DOHH2 (cell line): ENCODE data around the gene LRFN4.
"Not testable (repeated sequence)": the region's sequence is repeated elsewhere in the genome, so short reads cannot be mapped to it uniquely, and the experiment has no call there.

Source experiments
- H3F3A ChIP-seq: fragments of 200-600 bp; sonication (generic), shearing (Covaris generic); 2 replicates; pipeline ENCODE4 v1.6.0; 2016; ENCODE audit warnings: antibody characterized with exemption, mild to moderate bottlenecking; ENCODE audit not compliant: control insufficient read depth, insufficient read depth
- H3K27ac ChIP-seq: fragments of 200-600 bp; sonication (generic); 2 replicates; pipeline ENCODE4 v1.5.1; 2014; ENCODE audit warnings: low read depth, mild to moderate bottlenecking, low read length, moderate library complexity
- H3K27me3 ChIP-seq: fragments of 200-600 bp; sonication (generic); 2 replicates; pipeline ENCODE4 v1.6.1; 2014; ENCODE audit warnings: mild to moderate bottlenecking, low read length, mixed read lengths; ENCODE audit not compliant: control insufficient read depth
- H3K36me3 ChIP-seq: fragments of 200-600 bp; sonication (generic); 2 replicates; pipeline ENCODE4 v1.6.1; 2014; ENCODE audit warnings: mild to moderate bottlenecking, low read length, moderate library complexity, mixed read lengths; ENCODE audit not compliant: control insufficient read depth
- H3K4me1 ChIP-seq: fragments of 200-600 bp; sonication (generic); 2 replicates; pipeline ENCODE4 v1.6.1; 2014; ENCODE audit warnings: mild to moderate bottlenecking, low read length, mixed read lengths; ENCODE audit not compliant: control insufficient read depth
- H3K4me2 ChIP-seq: fragments of 200-600 bp; sonication (generic); 2 replicates; pipeline ENCODE4 v1.6.0; 2014; ENCODE audit warnings: mild to moderate bottlenecking, low read length, moderate library complexity
- H3K4me3 ChIP-seq: fragments of 200-600 bp; sonication (generic); 2 replicates; pipeline ENCODE4 v1.5.1; 2014; ENCODE audit warnings: mild to moderate bottlenecking, low read length, mixed read lengths
- H3K79me2 ChIP-seq: fragments of 200-600 bp; sonication (generic); 2 replicates; pipeline ENCODE4 v1.6.1; 2014; ENCODE audit warnings: mild to moderate bottlenecking, low read length, mixed read lengths; ENCODE audit not compliant: control insufficient read depth
- H3K9me2 ChIP-seq: fragments of 200-600 bp; sonication (generic); replicated peaks from 2 replicates; pipeline ENCODE4 v1.6.1; 2014; ENCODE audit warnings: mild to moderate bottlenecking, low read length, mixed read lengths; ENCODE audit not compliant: control insufficient read depth
- H3K9me3 ChIP-seq: fragments of 200-600 bp; sonication (generic); 2 replicates; pipeline ENCODE4 v1.6.1; 2014; ENCODE audit warnings: antibody characterized with exemption, low read length, mixed read lengths; ENCODE audit not compliant: control insufficient read depth, insufficient read depth
- H4K20me1 ChIP-seq: fragments of 200-600 bp; sonication (generic); 2 replicates; pipeline ENCODE4 v1.6.0; 2014; ENCODE audit warnings: low read depth, mild to moderate bottlenecking, antibody characterized with exemption, low read length, moderate library complexity; ENCODE audit not compliant: control insufficient read depth, insufficient read depth
- EZH2phosphoT487 ChIP-seq: fragments of 200-600 bp; sonication (generic); IDR thresholded peaks from 2 replicates; pipeline ENCODE4 v1.6.1; 2017; ENCODE audit warnings: borderline replicate concordance, mild to moderate bottlenecking, antibody characterized with exemption, low read length, moderate library complexity, mixed read lengths
- TF ChIP-seq, protein P1 (sequence below): fragments of 200-600 bp; sonication (generic); IDR thresholded peaks from one replicate; pipeline ENCODE4 v1.5.1; 2014; ENCODE audit warnings: antibody characterized with exemption, mild to moderate bottlenecking, low read depth, low read length; ENCODE audit not compliant: poor library complexity, severe bottlenecking

LRFN4 gene

DNA sequence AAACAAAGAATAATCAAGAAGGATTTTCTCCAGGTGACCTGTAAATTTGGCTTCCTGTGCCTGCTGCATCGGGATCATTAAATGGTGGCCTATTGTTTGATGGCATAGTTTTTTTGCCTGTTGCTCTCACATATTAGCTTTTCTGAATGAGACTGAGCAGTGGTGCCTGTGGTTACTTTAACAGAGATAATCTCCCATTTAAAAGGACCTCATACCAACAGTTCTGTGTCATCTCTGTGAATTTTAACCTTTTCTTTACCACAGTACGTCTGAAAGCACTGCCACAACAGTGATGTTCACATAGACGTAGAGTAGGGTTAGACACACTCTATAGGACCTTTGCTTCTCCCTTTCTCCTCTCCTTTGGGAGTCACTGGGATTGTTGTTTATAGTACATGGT lies 36.5 kb upstream of the LRFN4 start:
- Histone ChIP-seq H3K79me2 (no peaks in the 10 kb centered on the region), H3F3A (no peaks in the 10 kb centered on the region), H3K27ac (no peak overlapping the region), H3K9me3 (no peaks in the 10 kb centered on the region), H3K4me2 (no peak overlapping the region), H3K9me2 (no peaks in the 10 kb centered on the region), H3K27me3 (no peaks in the 10 kb centered on the region), H3K36me3 (no peaks in the 10 kb centered on the region), H4K20me1 (no peaks in the 10 kb centered on the region), H3K4me3 (no peak overlapping the region), H3K4me1 (peaks cover 7% of the 10 kb centered on the region)
- no peak for TF ChIP-seq EZH2phosphoT487
- TF ChIP-seq, protein P1, sequence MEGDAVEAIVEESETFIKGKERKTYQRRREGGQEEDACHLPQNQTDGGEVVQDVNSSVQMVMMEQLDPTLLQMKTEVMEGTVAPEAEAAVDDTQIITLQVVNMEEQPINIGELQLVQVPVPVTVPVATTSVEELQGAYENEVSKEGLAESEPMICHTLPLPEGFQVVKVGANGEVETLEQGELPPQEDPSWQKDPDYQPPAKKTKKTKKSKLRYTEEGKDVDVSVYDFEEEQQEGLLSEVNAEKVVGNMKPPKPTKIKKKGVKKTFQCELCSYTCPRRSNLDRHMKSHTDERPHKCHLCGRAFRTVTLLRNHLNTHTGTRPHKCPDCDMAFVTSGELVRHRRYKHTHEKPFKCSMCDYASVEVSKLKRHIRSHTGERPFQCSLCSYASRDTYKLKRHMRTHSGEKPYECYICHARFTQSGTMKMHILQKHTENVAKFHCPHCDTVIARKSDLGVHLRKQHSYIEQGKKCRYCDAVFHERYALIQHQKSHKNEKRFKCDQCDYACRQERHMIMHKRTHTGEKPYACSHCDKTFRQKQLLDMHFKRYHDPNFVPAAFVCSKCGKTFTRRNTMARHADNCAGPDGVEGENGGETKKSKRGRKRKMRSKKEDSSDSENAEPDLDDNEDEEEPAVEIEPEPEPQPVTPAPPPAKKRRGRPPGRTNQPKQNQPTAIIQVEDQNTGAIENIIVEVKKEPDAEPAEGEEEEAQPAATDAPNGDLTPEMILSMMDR, result no peak

DNA sequence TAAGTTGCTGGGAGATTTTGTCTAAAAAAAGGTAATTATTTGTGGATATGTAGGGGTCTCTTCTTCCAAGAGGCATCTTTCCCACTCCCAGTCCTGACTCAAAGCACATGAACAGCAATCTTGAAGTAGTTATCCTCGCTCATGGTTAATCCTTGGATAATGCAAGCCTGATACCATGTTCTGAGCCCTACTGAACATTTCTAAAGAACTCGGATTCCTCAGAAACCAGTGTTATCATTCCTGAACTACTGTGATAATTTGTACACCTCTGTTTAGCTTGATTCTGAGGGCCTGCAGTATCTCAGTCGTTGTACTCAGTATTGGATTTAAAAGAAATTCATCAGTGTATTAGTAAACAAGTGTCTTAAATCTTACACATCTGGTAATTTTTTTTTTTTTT lies 36.0 kb upstream of the LRFN4 start:
- Histone ChIP-seq H3K4me2 (no peak overlapping the region), H4K20me1 (no peaks in the 10 kb centered on the region), H3K9me2 (no peaks in the 10 kb centered on the region), H3K79me2 (no peaks in the 10 kb centered on the region), H3F3A (no peaks in the 10 kb centered on the region), H3K27ac (no peak overlapping the region), H3K36me3 (no peaks in the 10 kb centered on the region), H3K4me1 (peaks cover 2% of the 10 kb centered on the region), H3K9me3 (no peaks in the 10 kb centered on the region), H3K27me3 (no peaks in the 10 kb centered on the region), H3K4me3 (no peak overlapping the region)
- no peak for TF ChIP-seq EZH2phosphoT487
- TF ChIP-seq, protein P1, result no peak

DNA sequence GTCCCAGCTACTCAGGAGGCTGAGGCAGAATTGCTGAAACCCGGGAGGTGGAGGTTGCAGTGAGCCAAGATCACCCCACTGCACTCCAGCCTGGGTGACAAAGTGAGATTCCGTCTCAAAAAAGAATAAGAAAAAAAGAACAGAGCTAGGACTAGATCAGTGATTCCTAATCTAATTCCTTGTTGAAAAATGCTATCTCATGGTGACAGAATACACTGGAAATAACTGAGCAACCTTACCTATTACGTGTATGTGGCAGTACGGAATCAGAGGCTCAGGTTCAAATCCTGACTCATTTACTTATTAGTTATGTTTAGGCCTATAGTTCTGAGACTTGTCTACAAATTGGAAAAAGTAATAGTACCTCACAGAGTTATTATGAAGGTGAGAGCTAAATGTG lies 33.2 kb upstream of the LRFN4 start:
- Histone ChIP-seq H4K20me1 (no peaks in the 10 kb centered on the region), H3K27ac (no peak overlapping the region), H3K36me3 (peaks cover 8% of the 10 kb centered on the region), H3K79me2 (no peaks in the 10 kb centered on the region), H3K9me2 (no peaks in the 10 kb centered on the region), H3K4me1 (no peaks in the 10 kb centered on the region), H3K4me3 (no peak overlapping the region), H3K27me3 (no peaks in the 10 kb centered on the region), H3K9me3 (no peaks in the 10 kb centered on the region), H3K4me2 (no peak overlapping the region), H3F3A (peaks cover 3% of the 10 kb centered on the region; the same call in 1 of the 2 replicates)
- TF ChIP-seq EZH2phosphoT487, result no peak
- TF ChIP-seq, protein P1, result no peak

DNA sequence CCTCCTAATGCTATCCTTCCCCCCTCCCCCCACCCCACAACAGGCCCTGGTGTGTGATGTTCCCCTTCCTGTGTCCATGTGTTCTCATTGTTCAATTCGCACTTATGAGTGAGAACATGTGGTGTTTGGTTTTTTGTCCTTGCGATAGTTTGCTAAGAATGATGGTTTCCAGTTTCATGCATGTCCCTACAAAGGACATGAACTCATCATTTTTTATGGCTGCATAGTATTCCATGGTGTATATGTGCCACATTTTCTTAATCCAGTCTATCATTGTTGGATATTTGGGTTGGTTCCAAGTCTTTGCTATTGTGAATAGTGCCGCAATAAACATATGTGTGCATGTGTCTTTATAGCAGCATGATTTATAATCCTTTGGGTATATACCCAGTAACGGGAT lies 32.3 kb upstream of the LRFN4 start:
- not testable (repeated sequence) for H4K20me1 ChIP-seq, H3K9me3 ChIP-seq, H3K27me3 ChIP-seq, H3K36me3 ChIP-seq, H3K9me2 ChIP-seq, H3K27ac ChIP-seq, H3K79me2 ChIP-seq, H3F3A ChIP-seq, H3K4me3 ChIP-seq, H3K4me2 ChIP-seq, H3K4me1 ChIP-seq
